Activated effector memory CD4-positive, alpha-beta T cell treated with anti-CD3 and anti-CD28 coated beads, Interleukin-2, amount 50 U/mL, for 16 hours (primary cell): ENCODE measurements around the gene ACTN4.

ENCODE experiments used
- DNase-seq: peaks from one replicate; pipeline ENCODE4 v3.0.0-alpha.2; 2020

The ACTN4 gene

DNA sequence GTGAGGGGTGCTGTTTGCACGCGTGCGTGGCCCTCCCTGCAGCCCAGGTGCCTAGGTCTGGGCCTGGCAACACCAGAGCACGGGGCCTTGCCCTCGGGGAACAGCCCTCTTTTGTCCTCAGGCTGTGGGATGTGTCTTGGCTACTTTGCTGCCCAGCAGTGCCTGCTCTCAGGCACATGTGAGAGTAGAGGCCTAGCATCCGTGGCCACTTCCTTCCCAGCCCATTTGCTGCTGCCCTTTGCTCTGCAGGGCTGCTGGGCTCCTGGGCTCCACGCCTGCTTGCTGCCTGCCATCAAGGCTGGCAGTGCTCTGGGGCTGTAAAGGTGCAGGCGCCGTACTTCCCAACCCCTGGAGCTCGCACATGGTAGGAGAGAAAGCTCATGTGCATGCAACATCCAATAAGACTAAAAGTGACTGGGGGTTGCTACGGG, 50.2 kb downstream of the ACTN4 start:
- no peak for DNase-seq

- no peak for DNase-seq
Observed at GRCh38 chr19:38698225-38699026, 51.0 kb downstream of the ACTN4 start.

DNA sequence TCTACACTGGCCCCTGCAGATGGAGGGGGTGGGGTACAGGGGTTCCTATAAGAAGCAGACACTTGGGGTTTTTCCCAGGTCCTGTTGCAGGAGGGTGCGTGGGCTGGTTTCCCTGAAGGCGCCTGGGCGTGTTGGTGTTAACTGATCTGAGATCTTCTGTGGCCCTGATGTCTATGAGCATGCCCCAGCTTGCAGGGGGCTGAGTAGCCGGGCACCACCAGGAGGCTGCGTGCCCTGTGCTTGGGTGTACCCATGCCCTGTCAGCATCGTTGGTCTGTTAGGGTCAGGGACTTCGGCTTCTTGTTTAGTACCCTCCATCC, 51.5 kb downstream of the ACTN4 start:
- DNase-seq: peak; percentile 69

DNA sequence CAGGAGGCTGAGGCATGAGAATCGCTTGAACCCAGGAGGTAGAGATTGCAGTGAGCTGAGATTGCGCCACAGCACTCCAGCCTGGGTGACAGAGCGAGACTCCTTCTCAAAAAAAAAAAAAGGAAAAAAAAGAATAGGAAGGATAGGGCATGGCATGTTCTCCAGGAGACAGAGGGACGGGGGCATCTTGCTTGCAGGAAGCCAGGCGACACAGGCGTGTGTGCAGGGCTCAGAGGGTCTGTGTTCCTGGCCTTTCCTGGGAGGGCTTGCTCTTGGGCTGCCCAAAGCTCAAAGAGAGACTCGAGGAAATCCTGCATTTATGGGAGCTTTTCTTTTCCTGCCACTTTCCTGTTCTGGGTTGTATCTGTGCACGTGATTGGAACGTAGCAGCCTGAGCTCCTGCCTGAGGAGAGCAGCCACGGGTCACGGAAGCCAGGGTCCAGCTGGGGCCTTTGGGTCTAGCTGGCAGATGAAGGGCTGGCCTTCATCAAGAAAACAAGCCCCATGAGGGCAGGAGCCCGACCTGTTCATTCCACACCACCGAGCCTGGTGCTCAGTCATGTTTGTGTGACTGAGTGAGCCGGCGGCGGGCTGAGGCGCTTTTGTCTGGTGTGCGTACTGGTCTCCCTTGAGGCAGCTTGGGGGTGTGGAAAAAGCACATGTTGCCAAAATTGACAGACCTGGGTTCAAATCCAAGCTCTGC, 52.3 kb downstream of the ACTN4 start:
- no peak for DNase-seq

- DNase-seq: no peak
Observed at GRCh38 chr19:38700350-38700901, 53.0 kb downstream of the ACTN4 start.

DNA sequence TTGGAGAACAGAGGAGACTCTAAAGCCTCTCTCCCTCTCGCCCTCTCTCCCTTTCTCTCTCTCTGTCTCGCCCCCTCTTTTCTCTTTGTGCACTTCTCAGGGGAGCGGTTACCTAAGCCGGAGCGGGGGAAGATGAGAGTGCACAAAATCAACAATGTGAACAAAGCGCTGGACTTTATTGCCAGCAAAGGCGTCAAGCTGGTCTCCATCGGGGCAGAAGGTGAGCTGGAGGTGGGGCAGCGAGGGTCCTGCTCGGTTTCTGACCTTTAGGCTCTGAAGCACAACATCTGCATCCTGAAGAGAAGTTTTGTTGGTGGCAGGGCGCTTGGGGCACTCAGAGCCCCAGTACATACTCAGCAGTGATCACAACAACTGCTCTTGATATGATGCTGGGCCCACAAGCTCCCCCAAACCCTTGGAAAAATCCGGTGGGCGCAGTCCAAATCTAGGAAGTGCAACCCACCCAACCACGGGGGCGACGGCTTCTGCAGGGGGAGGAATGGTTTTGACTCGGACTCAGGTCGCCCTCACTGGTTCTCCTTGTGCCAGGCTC, 53.5 kb downstream of the ACTN4 start:
- no peak for DNase-seq

DNA sequence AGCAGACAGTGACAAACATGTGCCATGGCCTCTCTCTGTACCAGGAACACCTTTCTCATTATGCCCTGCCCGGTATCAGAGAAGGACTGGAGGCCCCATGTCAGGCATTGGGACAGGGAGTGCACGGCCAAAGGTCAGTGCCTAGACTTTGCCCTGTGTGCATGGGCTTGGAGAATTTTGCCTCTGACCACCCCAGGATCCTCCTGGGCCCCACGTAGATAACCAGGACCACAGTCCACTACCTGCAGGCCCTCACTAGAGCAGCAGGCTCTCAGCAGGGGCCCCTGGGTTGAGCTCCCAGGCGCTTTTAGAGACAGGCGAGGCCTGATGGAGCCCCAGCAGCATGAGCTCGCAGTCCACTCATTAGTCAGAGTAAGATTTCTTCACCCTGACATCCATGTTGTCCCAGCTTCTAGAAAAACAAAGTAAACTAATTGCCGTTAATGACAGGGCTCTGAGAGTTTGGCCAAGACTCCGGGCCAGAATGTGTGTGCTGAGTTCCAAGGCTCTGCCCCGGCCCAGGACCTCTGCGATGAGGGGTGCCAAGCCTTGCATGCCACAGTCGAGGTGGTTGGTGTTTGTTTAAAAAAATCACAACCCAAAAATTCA, 54.1 kb downstream of the ACTN4 start:
- no peak for DNase-seq

DNA sequence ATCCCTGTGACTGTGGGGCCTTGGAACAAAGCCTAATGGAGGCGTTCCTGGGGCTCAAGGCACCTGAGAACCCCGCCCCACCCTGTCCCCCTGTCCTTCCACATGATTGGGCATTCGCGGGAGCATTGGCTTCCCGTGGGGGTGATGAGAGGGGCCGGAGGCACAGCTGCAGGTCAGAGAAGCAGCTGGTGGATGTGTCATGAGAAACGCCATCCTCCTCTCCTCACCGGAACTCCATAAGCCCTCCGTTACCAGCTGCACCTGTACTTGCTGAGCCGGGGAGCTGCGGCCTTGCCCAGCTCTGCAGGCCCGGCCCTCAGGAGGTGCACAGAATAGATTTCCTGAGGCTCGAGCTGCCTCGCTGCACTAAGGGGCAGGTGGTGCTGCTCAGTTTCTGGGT, 54.8 kb downstream of the ACTN4 start:
- DNase-seq: no peak

DNA sequence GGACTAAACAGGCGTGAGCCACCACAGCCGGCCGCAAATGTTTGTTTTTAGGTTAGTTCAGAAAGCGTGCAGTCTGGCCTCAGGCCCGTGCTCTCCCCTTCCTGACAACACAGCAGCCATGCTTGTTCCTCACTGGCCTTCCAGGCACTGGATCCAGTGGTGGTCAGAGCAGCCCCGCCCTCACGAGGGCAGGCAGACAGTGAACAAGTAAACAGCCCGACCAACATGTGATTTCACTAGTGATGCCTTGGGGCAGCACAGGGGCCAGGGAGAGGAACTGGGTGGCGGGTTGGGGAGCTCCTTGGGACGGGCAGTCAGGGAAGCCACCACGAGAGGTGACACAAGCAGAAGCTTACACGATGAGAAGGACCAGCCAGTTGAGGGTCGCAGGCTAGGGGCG, 56.1 kb downstream of the ACTN4 start:
- DNase-seq: no peak

- DNase-seq: no peak
Observed at GRCh38 chr19:38704488-38705026, 57.1 kb downstream of the ACTN4 start.

DNA sequence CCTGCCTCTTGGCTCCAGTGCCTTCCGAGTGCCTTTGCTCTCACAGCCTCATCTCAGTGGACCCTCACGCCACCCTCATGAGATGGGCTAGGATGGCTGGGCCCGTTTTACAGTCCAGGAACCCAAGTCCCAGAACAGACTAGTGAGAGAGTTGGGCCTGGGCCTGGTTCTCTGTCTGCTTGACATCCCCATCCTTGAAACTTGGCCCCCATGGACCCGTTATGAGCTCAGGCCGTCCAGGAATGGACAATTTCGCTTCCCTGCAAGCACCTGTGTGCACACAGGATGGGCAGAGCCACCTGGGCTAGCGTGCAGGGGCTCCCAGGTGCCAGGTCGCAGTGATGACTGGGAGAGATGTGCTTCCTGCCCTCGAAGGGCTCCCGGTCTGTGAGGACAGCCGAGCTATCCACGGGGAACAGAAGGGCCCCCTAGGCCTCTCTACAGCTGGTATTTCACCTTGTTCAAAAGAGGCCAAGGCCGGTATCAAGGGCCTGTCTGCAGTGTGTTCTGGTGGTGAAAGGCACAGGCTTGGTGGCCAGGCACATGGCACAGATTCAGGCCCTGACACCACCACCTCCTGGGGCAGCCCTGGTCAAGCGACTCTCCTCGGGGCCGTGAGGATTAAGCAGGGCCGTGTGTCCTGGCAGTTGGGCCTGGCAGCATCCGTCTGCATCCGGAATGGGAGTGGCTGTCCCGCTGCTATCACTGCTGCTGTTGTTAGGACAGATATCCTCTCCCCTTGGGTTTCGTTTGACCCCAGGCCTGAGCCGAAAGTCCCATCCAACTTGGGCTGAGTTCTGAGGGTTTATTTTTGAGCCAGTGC, 58.0 kb downstream of the ACTN4 start:
- no peak for DNase-seq

DNA sequence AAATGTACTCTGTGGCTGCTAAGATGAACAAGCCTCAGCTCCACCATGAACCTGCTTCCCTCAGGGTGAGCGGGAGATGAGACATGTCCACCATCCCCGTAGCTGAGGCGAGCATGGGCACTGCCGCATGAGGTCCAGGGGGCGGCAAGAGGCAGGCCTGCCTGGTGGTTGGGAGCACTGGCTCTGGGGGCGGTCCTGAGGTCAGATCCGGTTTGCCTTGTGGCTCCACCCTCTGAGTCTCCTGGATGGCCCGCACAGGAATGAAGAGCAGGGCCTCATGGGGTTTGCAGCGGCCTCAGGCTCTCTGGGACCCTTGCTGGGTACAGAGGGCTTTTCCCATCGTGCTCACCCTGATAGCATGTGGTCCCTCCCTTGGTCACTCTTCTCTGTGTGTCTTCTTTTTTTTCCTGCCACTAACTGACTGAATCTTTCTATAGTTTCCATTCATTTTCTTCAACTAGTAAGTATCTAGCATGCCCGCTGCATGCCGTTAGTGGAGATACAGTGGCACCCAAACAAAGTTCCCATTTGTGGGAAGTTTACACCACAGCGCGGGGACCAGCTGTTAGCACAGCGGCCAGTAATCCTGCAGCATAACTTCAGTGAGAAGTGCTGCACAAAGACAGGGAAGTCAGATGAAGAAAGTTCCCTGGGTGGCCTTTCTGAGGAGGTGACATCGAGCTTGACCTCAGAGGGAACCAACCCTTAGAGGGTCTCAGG, 59.5 kb downstream of the ACTN4 start:
- DNase-seq: no peak

- DNase-seq: no peak
Observed at GRCh38 chr19:38707512-38708114, 60.2 kb downstream of the ACTN4 start.

DNA sequence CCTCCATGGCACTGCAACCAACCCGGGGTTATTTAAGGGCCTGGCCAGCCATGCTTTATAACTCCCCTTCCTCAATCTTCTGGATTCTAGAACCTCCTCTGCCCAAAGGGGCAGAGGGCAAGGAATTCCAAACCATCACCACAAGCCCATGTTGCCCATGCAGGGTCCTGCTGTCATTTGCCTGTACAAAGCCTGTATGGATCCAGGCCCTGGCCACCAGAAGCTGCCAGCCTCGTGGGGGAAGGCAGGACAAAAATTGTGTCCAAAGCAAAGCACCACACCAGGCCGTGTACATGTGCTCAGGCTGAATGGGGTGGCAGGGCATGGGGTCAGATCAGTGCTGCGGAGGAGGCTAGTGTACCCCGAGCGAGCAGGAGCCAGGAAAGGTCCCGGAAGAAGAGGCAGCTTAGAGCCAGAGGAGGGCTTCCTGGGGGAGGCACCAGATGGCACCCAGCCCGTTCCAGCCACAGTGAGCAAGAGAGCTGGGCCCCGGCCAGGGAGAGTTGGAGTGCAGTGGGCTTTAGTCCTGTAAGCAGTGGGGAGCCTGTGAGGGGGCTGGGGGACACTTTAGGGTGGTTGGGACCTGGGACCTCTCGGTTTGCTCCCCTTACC, 61.1 kb downstream of the ACTN4 start:
- no peak for DNase-seq

- DNase-seq: no peak
Observed at GRCh38 chr19:38709119-38709518, 61.7 kb downstream of the ACTN4 start.

- DNase-seq: no peak
Observed at GRCh38 chr19:38709671-38710415, 62.4 kb downstream of the ACTN4 start.

DNA sequence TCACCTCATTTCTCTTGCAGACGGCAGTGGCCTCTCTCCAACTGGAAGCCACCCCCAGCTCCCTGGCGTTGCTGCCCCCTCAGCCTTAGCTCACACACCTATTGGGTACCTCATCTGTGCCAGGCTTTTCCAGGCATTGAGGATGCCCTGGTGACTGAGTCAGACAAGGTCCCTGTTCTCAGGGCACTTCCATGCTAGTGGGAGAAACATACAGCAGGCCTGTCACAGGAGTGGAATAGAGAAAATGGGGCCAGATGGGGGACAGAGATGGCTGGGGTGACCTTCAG, 62.9 kb downstream of the ACTN4 start:
- no peak for DNase-seq

DNA sequence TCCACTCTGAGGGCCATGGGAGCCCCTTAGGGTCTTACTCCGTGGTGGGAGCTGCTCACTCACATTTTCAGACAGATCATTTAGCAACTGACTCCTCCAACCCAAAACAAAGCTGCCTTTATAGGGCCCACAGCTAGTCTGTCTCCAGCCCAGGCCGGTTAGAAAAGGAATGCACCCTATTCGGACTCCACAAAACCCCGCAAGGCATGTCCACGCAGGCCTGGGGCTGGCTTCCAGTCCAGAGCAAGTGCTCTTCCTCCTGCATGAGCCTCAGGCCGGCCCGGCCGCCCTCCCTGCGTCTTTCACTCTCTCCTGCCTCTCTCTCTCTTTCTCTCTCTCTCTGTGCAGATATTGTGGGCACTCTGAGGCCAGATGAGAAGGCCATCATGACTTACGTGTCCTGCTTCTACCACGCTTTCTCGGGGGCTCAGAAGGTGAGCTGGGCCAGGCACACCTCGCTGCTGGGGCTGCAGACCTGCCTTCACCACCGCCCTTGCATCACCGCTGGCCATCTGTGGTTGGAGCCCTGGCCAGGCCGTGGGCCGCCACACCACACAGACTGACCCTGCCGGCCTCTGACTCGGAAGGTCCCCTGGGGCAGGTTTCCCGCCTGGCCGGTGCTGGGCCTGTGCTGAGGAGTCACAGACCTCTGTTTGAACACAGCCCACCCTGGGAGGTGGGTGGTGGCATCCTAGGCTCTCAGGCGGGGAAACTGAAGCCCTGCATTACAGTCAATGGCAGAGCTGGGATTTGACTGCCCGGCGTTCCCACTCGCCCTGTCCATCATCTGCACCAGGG, 63.7 kb downstream of the ACTN4 start:
- DNase-seq: no peak

DNA sequence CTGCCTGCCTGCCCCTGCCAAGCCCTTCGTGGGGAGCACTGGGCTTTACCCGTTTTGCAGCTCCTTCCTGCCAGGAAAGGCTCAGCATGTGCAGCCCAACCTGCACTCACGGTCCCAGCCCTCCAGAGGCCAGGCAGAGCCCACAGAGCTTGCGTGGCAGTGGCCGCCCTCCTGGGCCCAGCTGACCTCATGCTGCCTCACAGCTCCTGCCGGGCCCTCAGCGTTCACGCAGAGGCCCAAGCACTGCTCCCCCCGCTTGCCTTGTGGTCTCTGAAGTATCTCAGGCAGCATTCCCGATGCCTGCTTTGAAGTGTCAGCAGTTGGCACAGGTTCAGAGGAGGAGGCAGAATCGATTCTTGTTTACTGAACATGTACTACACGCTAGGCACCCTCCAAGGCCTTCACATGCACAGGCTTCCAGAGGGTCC, 64.3 kb downstream of the ACTN4 start:
- DNase-seq: no peak
